ENCODE results near the gene C13orf46. TPM values are rescaled to one million over a fixed set of nuclear protein-coding genes. Genes with fewer than 3 reads are reported as not detected.

The C13orf46 gene
- total RNA-seq, 2 donors from 2014 or later, result 0.24 to 0.44 TPM

DNA sequence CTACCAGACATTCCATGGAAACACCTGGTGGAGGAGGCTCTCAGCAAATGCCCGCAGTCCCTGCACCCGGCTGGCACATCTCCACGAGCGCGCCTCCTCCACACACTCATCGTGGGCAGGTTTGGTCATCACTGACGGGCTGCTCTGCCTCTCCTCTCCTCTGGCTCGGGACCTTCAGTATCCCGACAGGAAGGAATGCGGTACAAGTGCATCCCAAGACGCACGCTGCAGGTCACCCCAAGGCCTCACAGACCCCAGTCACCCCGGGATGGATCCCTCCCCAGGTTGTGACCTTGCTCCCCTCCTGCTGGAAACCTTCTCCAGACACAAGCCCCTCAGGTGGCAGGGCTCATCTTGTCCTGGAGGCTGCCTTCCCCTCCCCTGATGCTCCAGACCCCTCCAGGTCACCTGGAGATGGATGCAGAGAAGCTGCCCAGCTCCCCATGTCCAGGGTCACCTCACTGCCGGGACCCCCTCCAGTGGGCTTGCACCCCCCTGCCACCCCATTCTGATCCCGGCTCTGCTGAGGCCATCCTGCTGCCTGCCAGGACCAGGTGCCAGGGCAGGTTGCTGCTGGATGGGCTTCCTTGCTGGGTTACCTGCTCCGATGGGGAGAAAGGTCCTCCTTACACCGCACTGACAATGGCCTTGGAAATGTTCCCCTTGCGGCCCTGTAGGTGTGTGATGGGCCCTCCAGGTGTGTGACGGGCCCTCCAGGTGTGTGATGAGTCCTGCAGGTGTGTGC is 29.9 kb downstream of the C13orf46 start:
- DNase-seq, result no peak
- H3K4me1 ChIP-seq, result no peaks in the 10 kb centered on the region
- TF ChIP-seq CTCF (IDR thresholded peaks at IDR 0.05), result no peak
- no peak overlapping the region for H3K9ac ChIP-seq (ENCODE audit: low read depth in 2 of 2, low read length in 2 of 2)
- H3K27me3 ChIP-seq, result no peaks in the 10 kb centered on the region
- H3K9me3 ChIP-seq, result no peaks in the 10 kb centered on the region
- H3K36me3 ChIP-seq, result no peaks in the 10 kb centered on the region
- H3K4me3 ChIP-seq, result no peak overlapping the region
- intact Hi-C loops (cut with DNase I), result no loop called here
- H3K27ac ChIP-seq, result no peak overlapping the region

GRCh38 chr13:113942591-113943103 is 31.2 kb downstream of the C13orf46 start:
- Histone ChIP-seq H3K27me3 (no peaks in the 10 kb centered on the region), H3K4me3 (no peak overlapping the region), H3K4me1 (no peaks in the 10 kb centered on the region), H3K36me3 (no peaks in the 10 kb centered on the region), H3K27ac (no peak overlapping the region), H3K9ac (ENCODE audit: low read depth in 2 of 2, low read length in 2 of 2) (no peak overlapping the region), H3K9me3 (no peaks in the 10 kb centered on the region)
- TF ChIP-seq CTCF (IDR thresholded peaks at IDR 0.05), result no peak
- intact Hi-C loops (cut with DNase I), result no loop called here
- DNase-seq, result no peak

GRCh38 chr13:113941571-113942191 is 32.2 kb downstream of the C13orf46 start:
- Histone ChIP-seq H3K9ac (ENCODE audit: low read depth in 2 of 2, low read length in 2 of 2) (no peak overlapping the region), H3K9me3 (no peaks in the 10 kb centered on the region), H3K4me1 (no peaks in the 10 kb centered on the region), H3K4me3 (no peak overlapping the region), H3K27ac (no peak overlapping the region), H3K36me3 (no peaks in the 10 kb centered on the region), H3K27me3 (no peaks in the 10 kb centered on the region)
- DNase-seq, result no peak
- TF ChIP-seq CTCF (IDR thresholded peaks at IDR 0.05), result no peak
- intact Hi-C loops (cut with DNase I), result no loop called here

DNA sequence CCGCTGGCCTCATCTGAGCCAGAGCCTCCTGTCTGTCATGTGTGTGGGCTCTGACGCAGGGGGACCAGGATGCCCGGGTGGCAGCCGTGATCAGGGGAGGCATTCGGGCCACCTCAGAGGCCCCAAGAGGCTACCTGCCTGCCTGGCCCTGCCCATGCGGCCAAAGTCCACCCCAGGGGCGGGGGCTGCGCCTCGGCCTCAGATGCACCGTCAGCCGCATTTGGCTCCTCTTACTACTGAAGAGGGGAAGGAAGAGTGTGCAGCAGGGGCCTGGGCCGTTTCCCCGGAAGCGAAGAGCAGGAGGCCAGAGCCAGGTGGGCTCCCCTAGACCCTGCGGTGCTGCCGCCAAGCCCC is 34.0 kb downstream of the C13orf46 start:
- no peak overlapping the region for H3K27ac ChIP-seq
- TF ChIP-seq CTCF (IDR thresholded peaks at IDR 0.05), result no peak
- intact Hi-C loops (cut with DNase I), result no loop called here

DNA sequence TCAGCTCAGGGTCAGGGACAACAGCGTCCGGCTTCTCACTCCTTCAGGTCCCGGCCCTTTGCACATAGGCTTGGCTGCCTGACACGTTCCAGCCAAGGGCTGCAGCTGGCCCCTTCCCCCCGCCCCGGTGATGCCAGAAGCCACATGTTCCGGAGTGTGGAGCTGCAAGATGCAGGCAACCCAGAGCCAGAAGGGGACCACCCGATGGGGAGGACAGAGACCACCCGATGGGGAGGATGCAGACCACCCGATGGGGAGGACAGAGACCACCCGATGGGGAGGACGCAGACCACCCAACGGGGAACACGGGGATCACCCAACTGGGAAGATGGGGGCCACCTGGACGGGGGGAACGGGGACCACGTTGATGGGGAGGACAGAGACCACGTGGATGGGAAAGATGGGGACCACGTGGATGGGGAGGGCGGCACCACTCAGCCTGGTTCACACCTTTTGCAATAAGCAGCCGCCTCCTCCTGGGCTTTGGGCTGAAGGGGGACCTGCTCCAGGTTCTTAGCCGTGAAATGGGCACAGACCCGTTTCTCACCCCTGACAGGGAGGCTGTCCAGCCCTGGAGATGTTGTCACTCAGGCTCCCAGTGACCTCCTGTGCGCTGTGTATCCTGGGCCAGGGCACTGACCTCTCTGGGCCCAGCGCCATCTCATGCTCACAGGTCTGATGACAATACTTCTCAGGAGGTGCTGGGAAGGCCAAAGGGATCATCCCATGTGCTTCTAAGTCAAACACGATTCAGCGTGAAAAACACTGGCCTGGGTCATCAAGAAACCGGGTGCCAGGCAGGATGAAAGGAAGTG is 34.5 kb downstream of the C13orf46 start:
- no peaks in the 10 kb centered on the region for H3K4me1 ChIP-seq
- H3K9me3 ChIP-seq, result no peaks in the 10 kb centered on the region
- no peak overlapping the region for H3K27ac ChIP-seq
- no peaks in the 10 kb centered on the region for H3K36me3 ChIP-seq
- H3K4me3 ChIP-seq, result no peak overlapping the region
- no peak for DNase-seq
- TF ChIP-seq CTCF (IDR thresholded peaks at IDR 0.05), result no peak
- no peaks in the 10 kb centered on the region for H3K27me3 ChIP-seq
- H3K9ac ChIP-seq (ENCODE audit: low read depth in 2 of 2, low read length in 2 of 2), result no peak overlapping the region
- intact Hi-C loops (cut with DNase I), result no loop called here

More for the DNA sequence above, 34.0 kb downstream of the C13orf46 start:
- H3K36me3 ChIP-seq, result no peaks in the 10 kb centered on the region
- H3K4me1 ChIP-seq, result no peaks in the 10 kb centered on the region
- DNase-seq, result no peak
- H3K9me3 ChIP-seq, result no peaks in the 10 kb centered on the region
- H3K9ac ChIP-seq (ENCODE audit: low read depth in 2 of 2, low read length in 2 of 2), result no peak overlapping the region
- no peak overlapping the region for H3K4me3 ChIP-seq
- no peaks in the 10 kb centered on the region for H3K27me3 ChIP-seq

Data from colonic mucosa (tissue), 4 donors.